SK-N-SH treated with all-trans-retinoic acid at 6 μM for 48 hours (cell line): Measurements from ENCODE around the gene NKD1.

Experiments used
- ATAC-seq: fragments of 200-7000 bp; cut with Tn5 transposase; 3 replicates; pipeline ENCODE4 v1.9.1; 2020; ENCODE audit warnings: mild to moderate bottlenecking, moderate library complexity
- ARNTL ChIP-seq: fragments of 450-650 bp; formaldehyde crosslinking; IDR thresholded peaks from 2 replicates; pipeline ENCODE4 v1.5.0; 2020; ENCODE audit warnings: low read depth, mild to moderate bottlenecking, moderate library complexity, borderline replicate concordance
- BACH2 ChIP-seq: fragments of 250-450 bp; sonication (Bioruptor Pico); IDR thresholded peaks from 2 replicates; pipeline ENCODE4 v1.9.0; 2021; ENCODE audit warnings: mild to moderate bottlenecking, borderline replicate concordance
- CREB5 ChIP-seq: fragments of 250-450 bp; sonication (Bioruptor Pico); IDR thresholded peaks from 2 replicates; pipeline ENCODE4 v1.5.1; 2020; ENCODE audit warnings: low read depth, mild to moderate bottlenecking, moderate library complexity
- CSDC2 ChIP-seq: fragments of 250-450 bp; sonication (Bioruptor Pico); IDR thresholded peaks from 2 replicates; pipeline ENCODE4 v1.5.0; 2020; ENCODE audit warnings: mild to moderate bottlenecking, moderate library complexity
- ESRRG ChIP-seq: fragments of 250-450 bp; sonication (Bioruptor Pico); IDR thresholded peaks from 2 replicates; pipeline ENCODE4 v1.6.1; 2021; ENCODE audit warnings: mild to moderate bottlenecking
- GLIS3 ChIP-seq: fragments of 250-450 bp; sonication (Bioruptor Pico); IDR thresholded peaks from 2 replicates; pipeline ENCODE4 v1.5.0; 2020; ENCODE audit warnings: mild to moderate bottlenecking, moderate library complexity
- ISL1 ChIP-seq: fragments of 250-450 bp; sonication (Bioruptor Pico); IDR thresholded peaks from 2 replicates; pipeline ENCODE4 v2.1.2; 2022; ENCODE audit warnings: mild to moderate bottlenecking, moderate library complexity
- OSR1 ChIP-seq: fragments of 250-450 bp; sonication (Bioruptor Pico); IDR thresholded peaks from 2 replicates; pipeline ENCODE4 v1.8.0; 2022; ENCODE audit warnings: moderate library complexity, mild to moderate bottlenecking, inconsistent platforms
- PATZ1 ChIP-seq: fragments of 250-450 bp; sonication (Bioruptor Pico); IDR thresholded peaks from 2 replicates; pipeline ENCODE4 v1.8.0; 2020; ENCODE audit warnings: mild to moderate bottlenecking, moderate library complexity, borderline replicate concordance
- POU6F1 ChIP-seq: fragments of 250-450 bp; sonication (Bioruptor Pico); IDR thresholded peaks from 2 replicates; pipeline ENCODE4 v1.8.0; 2021; ENCODE audit warnings: low read depth, mild to moderate bottlenecking, moderate library complexity, borderline replicate concordance
- RARB ChIP-seq: fragments of 250-450 bp; sonication (Bioruptor Pico); IDR thresholded peaks from 2 replicates; pipeline ENCODE4 v1.8.0; 2021; ENCODE audit warnings: mild to moderate bottlenecking, moderate library complexity
- SNAI2 ChIP-seq: fragments of 250-450 bp; sonication (Bioruptor Pico); IDR thresholded peaks from 2 replicates; pipeline ENCODE4 v1.5.0; 2020; ENCODE audit warnings: mild to moderate bottlenecking, moderate library complexity
- TCF4 ChIP-seq: fragments of 250-450 bp; sonication (Bioruptor Pico); IDR thresholded peaks from 2 replicates; pipeline ENCODE4 v1.8.0; 2021; ENCODE audit warnings: mild to moderate bottlenecking, moderate library complexity, borderline replicate concordance
- TOX ChIP-seq: fragments of 250-450 bp; sonication (Bioruptor Pico); IDR thresholded peaks from 2 replicates; pipeline ENCODE4 v1.8.0; 2021; ENCODE audit warnings: mild to moderate bottlenecking, moderate library complexity, borderline replicate concordance
- TSHZ2 ChIP-seq: fragments of 250-450 bp; sonication (Bioruptor Pico); IDR thresholded peaks from 2 replicates; pipeline ENCODE4 v1.5.0; 2020; ENCODE audit warnings: mild to moderate bottlenecking, moderate library complexity
- ZC3H10 ChIP-seq: fragments of 250-450 bp; sonication (Bioruptor Pico); IDR thresholded peaks from 2 replicates; pipeline ENCODE4 v1.5.1; 2021; ENCODE audit warnings: mild to moderate bottlenecking, moderate library complexity
- ZFP3 ChIP-seq: fragments of 250-450 bp; sonication (Bioruptor Pico); IDR thresholded peaks from 2 replicates; pipeline ENCODE4 v1.5.0; 2020; ENCODE audit warnings: mild to moderate bottlenecking, moderate library complexity
- ZNF565 ChIP-seq: fragments of 450-650 bp; formaldehyde crosslinking; conservative IDR thresholded peaks from 2 replicates; pipeline ENCODE4 v1.5.0; 2020; ENCODE audit warnings: low read depth, mild to moderate bottlenecking, moderate library complexity
- ZNF70 ChIP-seq: fragments of 450-650 bp; formaldehyde crosslinking; IDR thresholded peaks from 2 replicates; pipeline ENCODE4 v1.5.0; 2020; ENCODE audit warnings: mild to moderate bottlenecking, moderate library complexity

Gene NKD1

GRCh38 chr16:50531901-50532300, 16.3 kb upstream of the NKD1 start (continued):
- no peak for TF ChIP-seq TSHZ2 (CRISPR knock-in tag)

- no peak for ATAC-seq
- TF ChIP-seq ISL1, result no peak
- no peak for TF ChIP-seq ARNTL (CRISPR knock-in tag)
- no peak for TF ChIP-seq SNAI2 (CRISPR knock-in tag)
- no peak for TF ChIP-seq POU6F1 (CRISPR knock-in tag)
- TF ChIP-seq ZNF565, result no peak
- no peak for TF ChIP-seq TOX (CRISPR knock-in tag)
- TF ChIP-seq ZNF70 (CRISPR knock-in tag), result no peak
- TF ChIP-seq RARB (CRISPR knock-in tag), result no peak
- TF ChIP-seq ESRRG (CRISPR knock-in tag), result no peak
- TF ChIP-seq ZFP3 (CRISPR knock-in tag), result no peak
- TF ChIP-seq ZC3H10 (CRISPR knock-in tag), result no peak
- TF ChIP-seq OSR1 (CRISPR knock-in tag), result no peak
Measured at GRCh38 chr16:50532576-50532975, 15.6 kb upstream of the NKD1 start.

- no peak for ATAC-seq
- no peak for TF ChIP-seq GLIS3
- TF ChIP-seq BACH2, result no peak
- TF ChIP-seq ZC3H10 (CRISPR knock-in tag), result no peak
- TF ChIP-seq, all 23 proteins: peak for 0
Measured at GRCh38 chr16:50533317-50533716, 14.9 kb upstream of the NKD1 start.

GRCh38 chr16:50534091-50534490, 14.1 kb upstream of the NKD1 start:
- TF ChIP-seq GLIS3 (no peak), RARB (CRISPR knock-in tag) (no peak), ARNTL (CRISPR knock-in tag) (no peak), TOX (CRISPR knock-in tag) (no peak), PATZ1 (CRISPR knock-in tag) (no peak), CSDC2 (CRISPR knock-in tag) (no peak), ZFP3 (CRISPR knock-in tag) (no peak), ESRRG (CRISPR knock-in tag) (no peak)

GRCh38 chr16:50534556-50534955, 13.6 kb upstream of the NKD1 start:
- TF ChIP-seq TCF4 (CRISPR knock-in tag) (no peak), OSR1 (CRISPR knock-in tag) (no peak), ZFP3 (CRISPR knock-in tag) (no peak), CREB5 (CRISPR knock-in tag) (no peak), TOX (CRISPR knock-in tag) (no peak)
- TF ChIP-seq, all 23 proteins: peak for 0
- ATAC-seq, result no peak

More at GRCh38 chr16:50534091-50534490, 14.1 kb upstream of the NKD1 start:
- ATAC-seq, result no peak
